ENCODE measurements around the gene HOXC6.

DNA sequence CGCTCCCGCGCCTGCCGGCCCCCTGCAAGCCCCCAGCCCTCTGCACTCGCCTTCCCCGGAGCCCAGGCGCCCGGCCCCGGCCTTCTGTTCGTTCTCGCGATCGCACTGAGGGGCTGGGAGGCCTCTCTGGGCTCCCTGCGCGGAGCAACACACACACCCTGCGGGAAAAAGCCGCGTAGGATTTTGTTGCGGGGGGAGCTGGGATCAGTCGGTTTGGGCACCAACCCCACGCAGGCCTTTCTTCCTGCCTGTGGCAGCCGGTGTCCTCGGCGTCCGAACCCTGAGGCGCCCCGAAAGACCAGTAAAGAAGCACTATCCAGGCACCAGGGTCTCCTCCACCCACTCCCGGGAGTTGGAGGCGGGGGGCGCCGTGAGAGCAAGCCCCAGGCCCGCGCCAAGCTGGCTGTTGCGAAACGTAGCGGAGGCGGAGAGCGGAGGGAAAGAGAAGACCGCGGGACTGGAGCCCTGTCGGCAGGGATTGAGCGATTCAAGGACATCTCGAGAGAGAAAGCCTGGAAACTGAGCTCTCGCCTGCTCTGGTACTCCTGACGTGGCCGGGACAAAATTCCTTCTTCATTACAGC is 2.7 kb downstream of the HOXC6 start:
- TF ChIP-seq CTCF (conservative IDR thresholded peaks at IDR 0.05; ENCODE audit: low read depth in 2 of 2) (no peak), EZH2phosphoT487 (IDR thresholded peaks at IDR 0.05; ENCODE audit: unreplicated experiment) (peak; percentile 87), NANOG (IDR thresholded peaks at IDR 0.05; ENCODE audit: borderline replicate concordance) (no peak), EZH2 (IDR thresholded peaks at IDR 0.05; ENCODE audit: low read depth, unreplicated experiment) (peak; percentile 75), CREB1 (CRISPR knock-in tag; IDR thresholded peaks at IDR 0.05; ENCODE audit: low read depth) (no peak), POLR2AphosphoS5 (IDR thresholded peaks at IDR 0.05; ENCODE audit: low read depth) (no peak), ZNF331 (CRISPR knock-in tag; IDR thresholded peaks at IDR 0.05; ENCODE audit: low read depth) (no peak)
- TF ChIP-seq, protein P1, sequence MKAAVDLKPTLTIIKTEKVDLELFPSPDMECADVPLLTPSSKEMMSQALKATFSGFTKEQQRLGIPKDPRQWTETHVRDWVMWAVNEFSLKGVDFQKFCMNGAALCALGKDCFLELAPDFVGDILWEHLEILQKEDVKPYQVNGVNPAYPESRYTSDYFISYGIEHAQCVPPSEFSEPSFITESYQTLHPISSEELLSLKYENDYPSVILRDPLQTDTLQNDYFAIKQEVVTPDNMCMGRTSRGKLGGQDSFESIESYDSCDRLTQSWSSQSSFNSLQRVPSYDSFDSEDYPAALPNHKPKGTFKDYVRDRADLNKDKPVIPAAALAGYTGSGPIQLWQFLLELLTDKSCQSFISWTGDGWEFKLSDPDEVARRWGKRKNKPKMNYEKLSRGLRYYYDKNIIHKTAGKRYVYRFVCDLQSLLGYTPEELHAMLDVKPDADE (IDR thresholded peaks at IDR 0.05), result no peak
- TF ChIP-seq, protein P2, sequence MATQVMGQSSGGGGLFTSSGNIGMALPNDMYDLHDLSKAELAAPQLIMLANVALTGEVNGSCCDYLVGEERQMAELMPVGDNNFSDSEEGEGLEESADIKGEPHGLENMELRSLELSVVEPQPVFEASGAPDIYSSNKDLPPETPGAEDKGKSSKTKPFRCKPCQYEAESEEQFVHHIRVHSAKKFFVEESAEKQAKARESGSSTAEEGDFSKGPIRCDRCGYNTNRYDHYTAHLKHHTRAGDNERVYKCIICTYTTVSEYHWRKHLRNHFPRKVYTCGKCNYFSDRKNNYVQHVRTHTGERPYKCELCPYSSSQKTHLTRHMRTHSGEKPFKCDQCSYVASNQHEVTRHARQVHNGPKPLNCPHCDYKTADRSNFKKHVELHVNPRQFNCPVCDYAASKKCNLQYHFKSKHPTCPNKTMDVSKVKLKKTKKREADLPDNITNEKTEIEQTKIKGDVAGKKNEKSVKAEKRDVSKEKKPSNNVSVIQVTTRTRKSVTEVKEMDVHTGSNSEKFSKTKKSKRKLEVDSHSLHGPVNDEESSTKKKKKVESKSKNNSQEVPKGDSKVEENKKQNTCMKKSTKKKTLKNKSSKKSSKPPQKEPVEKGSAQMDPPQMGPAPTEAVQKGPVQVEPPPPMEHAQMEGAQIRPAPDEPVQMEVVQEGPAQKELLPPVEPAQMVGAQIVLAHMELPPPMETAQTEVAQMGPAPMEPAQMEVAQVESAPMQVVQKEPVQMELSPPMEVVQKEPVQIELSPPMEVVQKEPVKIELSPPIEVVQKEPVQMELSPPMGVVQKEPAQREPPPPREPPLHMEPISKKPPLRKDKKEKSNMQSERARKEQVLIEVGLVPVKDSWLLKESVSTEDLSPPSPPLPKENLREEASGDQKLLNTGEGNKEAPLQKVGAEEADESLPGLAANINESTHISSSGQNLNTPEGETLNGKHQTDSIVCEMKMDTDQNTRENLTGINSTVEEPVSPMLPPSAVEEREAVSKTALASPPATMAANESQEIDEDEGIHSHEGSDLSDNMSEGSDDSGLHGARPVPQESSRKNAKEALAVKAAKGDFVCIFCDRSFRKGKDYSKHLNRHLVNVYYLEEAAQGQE (IDR thresholded peaks at IDR 0.05; ENCODE audit: unreplicated experiment), result no peak

Data from GM23338 (cell line).